Activated T-helper 1 cell treated with anti-CD3 and anti-CD28 coated beads, Interleukin-12 subunit alpha, Interleukin-12 subunit beta, Interleukin-2, Interleukin-4 antibody, amounts not matched to agents 30 ng/mL and 10 ng/mL and 1 ng/mL, durations not matched to agents 14 hours and 24 hours and 36 hours (primary cell): ENCODE measurements around the gene ADCY4. TPM values are rescaled to one million over a fixed set of nuclear protein-coding genes. Genes with fewer than 3 reads are reported as not detected.

Experiments used
- DNase-seq: peaks from one replicate; pipeline ENCODE4 v3.0.0; 2021; ENCODE audit warnings: low spot score
- H3K27ac Mint-ChIP-seq: one replicate; pipeline ENCODE4 v1.8.0; 2021; ENCODE audit warnings: mild to moderate bottlenecking, mixed read lengths
- H3K27me3 Mint-ChIP-seq: one replicate; pipeline ENCODE4 v1.8.0; 2022; ENCODE audit warnings: mild to moderate bottlenecking, moderate library complexity, mixed read lengths; ENCODE audit not compliant: insufficient read depth
- H3K36me3 Mint-ChIP-seq: one replicate; pipeline ENCODE4 v1.8.0; 2021; ENCODE audit warnings: low read depth, mixed read lengths
- H3K4me1 Mint-ChIP-seq: one replicate; pipeline ENCODE4 v1.8.0; 2021; ENCODE audit warnings: low read depth, mixed read lengths
- H3K4me3 Mint-ChIP-seq: one replicate; pipeline ENCODE4 v1.8.0; 2021; ENCODE audit warnings: mild to moderate bottlenecking, moderate library complexity, mixed read lengths
- H3K9me3 Mint-ChIP-seq: one replicate; pipeline ENCODE4 v1.8.0; 2021; ENCODE audit warnings: mixed read lengths
- intact Hi-C: fragments of 100-400 bp; cut with micrococcal nuclease; formaldehyde crosslinking; loops from one replicate; pipeline ENCODE4 v1.15.1; 2024
- total RNA-seq: library from RNA; stranded (reverse); gene quantifications from 2 replicates; pipeline ENCODE4 v1.2.3, GENCODE V29; 2022

ADCY4 gene
- total RNA-seq, 1 donor from 2014 or later: 1.5 TPM

DNA sequence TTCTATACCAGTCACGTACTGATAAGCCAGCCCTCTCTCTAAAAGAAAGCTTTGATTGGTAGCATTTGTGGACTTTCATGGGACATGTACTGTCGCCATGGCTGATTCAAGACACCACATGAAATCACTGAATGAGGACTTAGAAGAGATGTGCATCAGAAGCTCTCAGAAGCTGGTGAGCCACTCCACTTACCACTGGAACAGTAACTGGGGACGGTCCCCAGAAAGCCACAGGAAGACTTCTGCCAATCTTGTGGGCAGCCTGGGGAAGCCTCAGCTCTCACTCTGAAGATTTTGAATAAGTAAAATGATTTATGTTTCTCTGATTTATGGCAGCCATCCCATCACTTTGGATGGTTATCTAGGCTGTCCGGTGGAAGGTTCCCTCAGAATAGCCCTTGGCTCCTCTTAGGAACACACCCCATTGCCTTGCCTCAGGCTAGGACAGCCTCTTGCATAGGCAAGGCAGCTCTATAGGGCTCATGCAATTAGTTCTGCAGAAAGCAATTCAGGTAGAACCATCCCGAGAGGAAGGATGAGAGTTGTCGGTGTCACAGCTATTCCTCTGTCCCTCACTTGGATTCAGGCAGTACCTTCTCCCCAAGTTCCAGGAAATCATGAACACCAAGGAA lies 45.1 kb downstream of the ADCY4 start:
- no peak overlapping the region for H3K27ac Mint-ChIP-seq
- peaks cover 25% of the 10 kb centered on the region for H3K4me1 Mint-ChIP-seq
- intact Hi-C loops: loop anchor here (1.0 to 2.0 kb wide), 4 partner anchors 8 to 47 kb away; partner anchors contain the start of gene TINF2
- H3K9me3 Mint-ChIP-seq: no peaks in the 10 kb centered on the region
- peaks cover 14% of the 10 kb centered on the region for H3K27me3 Mint-ChIP-seq
- peak; percentile 44 for DNase-seq
- H3K4me3 Mint-ChIP-seq: no peak overlapping the region
- H3K36me3 Mint-ChIP-seq: peaks cover 26% of the 10 kb centered on the region

DNA sequence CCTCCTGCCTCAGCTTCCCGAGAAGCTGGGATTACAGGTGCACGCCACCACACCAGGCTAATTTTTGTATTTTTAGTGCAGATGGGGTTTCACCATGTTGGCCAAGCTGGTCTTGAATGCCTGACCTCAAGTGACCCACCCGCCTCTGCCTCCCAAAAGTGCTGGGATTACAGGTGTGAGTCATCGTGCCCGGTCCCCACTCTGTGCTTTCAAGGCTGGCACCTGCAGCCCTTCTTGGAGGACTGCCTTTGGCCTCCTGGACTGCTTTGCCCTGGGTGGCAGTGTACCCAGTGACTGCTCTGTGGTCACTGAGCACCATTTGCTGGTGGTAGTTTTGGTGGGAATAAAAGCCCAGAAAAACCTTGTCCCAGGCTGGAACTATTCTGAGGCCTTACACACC lies 47.9 kb downstream of the ADCY4 start:
- Mint-ChIP-seq H3K4me1 (peaks cover 25% of the 10 kb centered on the region), H3K27ac (no peak overlapping the region), H3K9me3 (no peaks in the 10 kb centered on the region), H3K36me3 (peaks cover 13% of the 10 kb centered on the region), H3K4me3 (no peak overlapping the region), H3K27me3 (peaks cover 16% of the 10 kb centered on the region)
- intact Hi-C loops: no loop called here
- no peak for DNase-seq

DNA sequence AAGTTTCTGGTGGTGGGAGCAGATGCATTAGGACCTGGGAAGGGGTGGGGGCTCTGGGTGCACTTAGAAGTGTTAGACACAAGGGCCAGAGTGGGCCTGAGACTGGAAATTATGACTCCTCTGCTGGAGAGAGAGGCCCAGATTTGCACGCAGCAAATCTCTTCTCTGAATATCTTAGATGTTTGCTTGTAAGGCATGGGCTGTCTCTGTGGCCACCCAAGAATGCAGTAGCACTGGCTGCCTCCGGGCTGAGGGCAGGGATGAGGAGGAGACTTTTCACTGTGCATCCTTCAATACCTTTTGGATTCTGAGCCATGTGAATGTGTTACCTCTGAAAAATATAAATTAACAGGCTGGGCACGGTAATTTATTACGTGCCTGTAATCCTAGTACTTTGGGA lies 49.5 kb downstream of the ADCY4 start:
- peaks cover 2% of the 10 kb centered on the region for H3K36me3 Mint-ChIP-seq
- peaks cover 21% of the 10 kb centered on the region for H3K4me1 Mint-ChIP-seq
- no peaks in the 10 kb centered on the region for H3K9me3 Mint-ChIP-seq
- intact Hi-C loops: no loop called here
- H3K4me3 Mint-ChIP-seq: no peak overlapping the region
- peaks cover 14% of the 10 kb centered on the region for H3K27me3 Mint-ChIP-seq
- DNase-seq: no peak
- no peak overlapping the region for H3K27ac Mint-ChIP-seq

GRCh38 chr14:24284501-24285035 lies 50.3 kb downstream of the ADCY4 start:
- Mint-ChIP-seq H3K4me3 (no peak overlapping the region), H3K36me3 (no peaks in the 10 kb centered on the region)

DNA sequence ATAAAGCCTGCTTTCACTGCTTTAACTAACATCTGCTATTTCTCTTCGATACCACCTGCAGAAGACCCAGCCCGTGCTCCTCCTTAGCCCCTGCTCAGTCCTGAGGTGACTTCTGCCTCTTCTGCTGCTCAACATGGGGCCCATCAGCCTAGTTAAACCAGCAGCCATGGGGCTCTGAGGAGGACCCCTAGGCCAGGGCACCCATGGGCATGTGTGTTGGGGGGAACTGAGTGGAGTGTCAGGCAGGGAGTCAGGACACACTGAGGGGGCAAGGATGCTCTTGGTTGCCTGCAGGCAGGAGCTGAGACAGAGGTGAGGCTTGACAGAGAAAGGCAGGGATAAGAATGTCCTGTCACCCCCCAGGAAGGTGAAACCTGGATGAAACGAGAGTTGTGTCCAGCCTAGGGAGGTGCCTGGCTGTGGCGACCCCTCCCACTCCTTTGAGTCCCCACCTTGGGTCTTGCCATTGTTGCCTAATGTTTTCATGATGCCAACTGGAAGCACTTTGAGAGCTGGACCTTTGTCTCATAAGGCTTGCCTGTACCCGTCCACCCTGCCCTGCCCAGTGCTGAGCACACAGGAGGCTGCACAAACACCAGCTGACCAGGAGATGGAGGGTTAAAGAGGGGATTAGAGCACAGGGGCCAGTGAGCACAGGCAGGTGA lies 50.9 kb downstream of the ADCY4 start:
- H3K27ac Mint-ChIP-seq: no peak overlapping the region
- no peaks in the 10 kb centered on the region for H3K9me3 Mint-ChIP-seq
- H3K27me3 Mint-ChIP-seq: peaks cover 14% of the 10 kb centered on the region
- H3K4me3 Mint-ChIP-seq: no peak overlapping the region
- H3K36me3 Mint-ChIP-seq: no peaks in the 10 kb centered on the region
- intact Hi-C loops: no loop called here
- peaks cover 24% of the 10 kb centered on the region for H3K4me1 Mint-ChIP-seq
- no peak for DNase-seq

More at GRCh38 chr14:24284501-24285035, 50.3 kb downstream of the ADCY4 start:
- DNase-seq: no peak
- H3K9me3 Mint-ChIP-seq: no peaks in the 10 kb centered on the region
- H3K27me3 Mint-ChIP-seq: peaks cover 14% of the 10 kb centered on the region
- H3K4me1 Mint-ChIP-seq: peaks cover 21% of the 10 kb centered on the region
- H3K27ac Mint-ChIP-seq: no peak overlapping the region
- intact Hi-C loops: no loop called here

DNA sequence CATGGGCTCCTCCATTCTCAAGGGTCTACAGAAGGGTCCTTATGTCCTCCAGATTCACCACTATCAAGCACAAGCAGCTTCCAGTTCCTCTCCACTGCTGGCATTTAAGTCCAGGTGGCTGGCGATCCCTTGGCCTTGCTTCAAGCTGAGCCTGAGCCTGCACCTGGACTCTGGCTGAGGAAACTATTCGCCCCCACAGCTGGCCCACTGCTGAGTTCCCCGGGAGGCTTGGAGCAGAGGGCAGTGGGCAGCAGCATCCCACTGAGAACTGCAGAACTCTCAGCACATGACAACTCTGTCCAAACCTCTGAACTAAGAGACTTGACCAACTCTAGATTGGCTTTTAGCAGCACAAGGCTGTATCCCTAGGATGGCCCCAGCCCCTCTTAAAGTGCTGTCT lies 52.1 kb downstream of the ADCY4 start:
- H3K4me3 Mint-ChIP-seq: no peak overlapping the region
- no peak for DNase-seq
- no peak overlapping the region for H3K27ac Mint-ChIP-seq
- H3K36me3 Mint-ChIP-seq: peaks cover 6% of the 10 kb centered on the region
- no peaks in the 10 kb centered on the region for H3K9me3 Mint-ChIP-seq
- intact Hi-C loops: no loop called here
- H3K27me3 Mint-ChIP-seq: peaks cover 14% of the 10 kb centered on the region
- H3K4me1 Mint-ChIP-seq: peaks cover 32% of the 10 kb centered on the region

- peaks cover 10% of the 10 kb centered on the region for H3K27me3 Mint-ChIP-seq
- no peak overlapping the region for H3K4me3 Mint-ChIP-seq
- H3K36me3 Mint-ChIP-seq: peaks cover 6% of the 10 kb centered on the region
- H3K4me1 Mint-ChIP-seq: peaks cover 30% of the 10 kb centered on the region
- no peaks in the 10 kb centered on the region for H3K9me3 Mint-ChIP-seq
- intact Hi-C loops: no loop called here
- no peak for DNase-seq
- H3K27ac Mint-ChIP-seq: no peak overlapping the region
Observed at GRCh38 chr14:24281636-24282035, 53.2 kb downstream of the ADCY4 start.

DNA sequence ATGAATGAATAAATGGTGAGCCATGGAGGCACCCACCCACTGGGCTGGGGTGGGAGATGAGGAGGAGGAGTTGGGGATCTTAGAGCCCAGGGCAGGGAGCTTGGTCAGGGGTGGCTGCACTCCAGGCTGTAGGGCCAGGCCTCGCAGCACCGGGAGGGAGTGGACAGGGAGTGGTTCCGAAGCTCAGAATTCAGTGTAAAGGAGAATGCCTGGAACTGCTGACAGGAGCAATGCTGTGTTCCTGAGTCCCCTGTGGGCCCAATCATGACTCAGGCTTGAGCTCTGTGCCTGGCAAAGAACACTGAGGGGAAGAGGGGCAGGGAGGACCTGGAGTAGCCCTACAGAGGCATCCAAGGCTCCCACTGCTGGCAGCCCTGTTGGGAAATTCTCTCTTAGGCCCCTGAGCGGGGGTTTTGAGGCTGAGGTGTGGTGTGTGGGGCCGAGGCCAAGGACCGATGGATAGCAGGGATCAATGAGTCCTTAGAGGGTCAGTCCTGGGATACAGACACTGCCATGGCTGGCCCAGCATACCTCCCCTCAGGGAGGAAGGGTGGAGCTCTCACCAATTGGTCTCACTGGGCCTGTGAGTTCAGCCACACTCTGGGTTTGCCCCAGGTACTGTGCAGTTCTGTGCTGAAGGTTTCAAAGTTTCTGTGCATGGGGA lies 53.9 kb downstream of the ADCY4 start:
- H3K4me3 Mint-ChIP-seq: no peak overlapping the region
- no peak for DNase-seq
- peaks cover 7% of the 10 kb centered on the region for H3K27me3 Mint-ChIP-seq
- H3K36me3 Mint-ChIP-seq: peaks cover 6% of the 10 kb centered on the region
- no peaks in the 10 kb centered on the region for H3K9me3 Mint-ChIP-seq
- H3K27ac Mint-ChIP-seq: no peak overlapping the region
- peaks cover 30% of the 10 kb centered on the region for H3K4me1 Mint-ChIP-seq
- intact Hi-C loops: no loop called here

DNA sequence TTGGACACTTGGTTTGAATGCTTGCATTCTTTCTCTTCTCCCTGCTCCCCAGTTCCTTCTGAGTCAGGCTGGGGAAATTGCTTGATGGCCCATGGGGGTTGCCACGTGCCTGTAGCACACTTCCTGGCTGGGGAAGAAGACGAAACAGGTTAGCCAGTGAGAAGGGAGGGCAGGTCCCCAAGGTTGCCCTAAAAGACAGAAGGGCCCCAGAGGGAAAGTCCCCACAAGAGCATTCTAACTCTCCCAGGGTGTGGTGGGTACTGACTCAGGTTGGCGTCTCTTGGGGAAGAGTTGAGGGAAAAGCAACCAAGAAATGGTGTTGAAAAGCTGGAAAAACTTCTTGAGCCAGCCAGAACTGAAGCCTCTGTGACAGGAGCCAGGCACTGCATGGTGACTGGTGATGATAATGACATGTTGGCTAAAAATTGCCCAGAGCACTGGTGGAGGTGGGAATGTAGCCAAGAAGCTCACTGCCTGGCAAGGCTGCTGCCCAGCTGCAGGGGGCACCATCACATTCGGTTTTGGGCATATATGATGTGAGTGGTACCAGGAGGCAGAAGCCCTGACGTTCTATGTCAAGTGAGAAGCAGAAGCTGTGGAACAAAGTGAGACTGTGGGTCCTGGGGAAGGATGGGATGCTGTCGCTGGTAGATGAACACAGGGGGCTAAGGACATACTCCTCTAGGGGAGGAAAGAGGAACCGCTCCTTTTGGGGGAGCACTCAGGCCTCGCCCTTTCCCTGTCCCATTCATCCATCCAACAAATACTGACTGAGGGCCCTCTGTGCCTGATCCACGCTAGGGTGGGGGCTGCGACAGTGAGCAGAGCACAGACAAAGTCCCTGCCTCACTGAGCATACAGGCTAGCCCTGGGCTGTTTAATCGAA lies 55.3 kb downstream of the ADCY4 start:
- Mint-ChIP-seq H3K27ac (peak overlapping the region; percentile 72), H3K4me3 (no peak overlapping the region), H3K27me3 (peaks cover 5% of the 10 kb centered on the region), H3K9me3 (no peaks in the 10 kb centered on the region), H3K4me1 (peaks cover 35% of the 10 kb centered on the region), H3K36me3 (peaks cover 6% of the 10 kb centered on the region)
- DNase-seq: peak; percentile 30
- intact Hi-C loops: loop anchor here (1.0 kb wide), 2 partner anchors 10 to 17 kb away; no protein-coding TSS in a partner anchor

GRCh38 chr14:24278424-24278823 lies 56.4 kb downstream of the ADCY4 start:
- Mint-ChIP-seq H3K9me3 (no peaks in the 10 kb centered on the region), H3K27me3 (peaks cover under 1% of the 10 kb centered on the region), H3K4me1 (peaks cover 46% of the 10 kb centered on the region), H3K27ac (peak overlapping the region; percentile 65), H3K4me3 (peak overlapping the region; percentile 35), H3K36me3 (peaks cover 6% of the 10 kb centered on the region)
- intact Hi-C loops: no loop called here
- DNase-seq: no peak

DNA sequence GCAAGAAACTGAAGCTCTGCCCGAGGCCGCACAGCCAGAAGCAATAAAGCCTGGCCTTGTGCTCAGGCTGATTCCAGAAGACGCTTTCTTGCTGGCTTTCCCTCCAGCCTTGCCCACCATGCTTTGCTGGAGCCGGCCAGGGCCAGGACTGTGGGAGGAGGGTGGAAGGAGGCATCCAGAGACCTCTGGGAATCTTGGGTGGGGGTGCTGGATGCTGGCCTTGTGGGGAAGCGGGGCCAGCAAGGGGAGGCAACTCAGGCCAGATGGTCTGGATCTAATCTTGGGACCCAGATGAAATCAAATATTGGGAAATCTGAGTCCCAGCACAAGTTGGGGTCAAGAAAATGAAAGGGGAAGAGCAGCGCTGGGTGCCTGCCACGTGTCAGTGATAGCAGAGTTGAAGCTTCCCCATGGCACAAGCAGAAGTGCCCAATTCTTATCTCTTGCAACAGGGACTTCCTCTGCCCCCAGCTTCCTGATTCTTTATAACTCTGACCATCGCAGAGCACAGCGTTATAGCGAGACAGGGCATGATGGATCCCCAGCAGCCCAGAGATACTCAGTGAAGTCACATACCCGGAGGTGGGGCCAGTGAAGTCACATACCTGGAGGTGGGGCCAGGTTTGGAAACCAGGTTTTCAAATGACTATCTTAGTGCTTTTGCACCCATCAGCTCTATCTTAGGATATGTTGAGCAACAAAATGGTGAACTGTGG lies 57.1 kb downstream of the ADCY4 start:
- DNase-seq: no peak
- Mint-ChIP-seq H3K4me1 (peaks cover 51% of the 10 kb centered on the region), H3K27me3 (no peaks in the 10 kb centered on the region), H3K27ac (no peak overlapping the region), H3K4me3 (no peak overlapping the region), H3K9me3 (no peaks in the 10 kb centered on the region), H3K36me3 (peaks cover 6% of the 10 kb centered on the region)
- intact Hi-C loops: no loop called here

- Mint-ChIP-seq H3K36me3 (peaks cover 6% of the 10 kb centered on the region), H3K27me3 (no peaks in the 10 kb centered on the region), H3K4me3 (no peak overlapping the region), H3K4me1 (peaks cover 58% of the 10 kb centered on the region), H3K9me3 (no peaks in the 10 kb centered on the region), H3K27ac (no peak overlapping the region)
- no peak for DNase-seq
- intact Hi-C loops: no loop called here
Observed at GRCh38 chr14:24277071-24277470, 57.8 kb downstream of the ADCY4 start.
